ENCODE data around the gene RBMS2.

RBMS2 gene

DNA sequence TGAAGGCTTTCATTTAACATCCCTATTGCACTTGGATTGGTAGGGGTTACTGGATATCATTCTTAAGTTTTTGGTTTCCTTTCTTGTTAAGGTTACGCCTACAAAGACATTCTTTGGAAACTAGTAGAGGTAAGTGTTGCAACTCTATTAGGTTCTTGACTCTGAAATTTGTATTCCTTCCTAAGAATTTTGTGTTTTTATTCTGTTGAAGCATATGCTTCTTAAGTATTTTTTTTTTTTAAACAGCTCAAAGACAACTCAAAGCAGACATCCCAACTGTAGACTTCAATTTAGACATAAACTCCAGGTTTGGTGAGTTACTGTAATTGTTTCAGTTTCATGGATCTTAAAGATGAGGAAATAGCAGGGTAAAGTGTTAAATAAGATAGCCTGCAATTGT is 1.1 kb upstream of the RBMS2 start:
- Histone ChIP-seq H2AFZ (ENCODE audit: low read length) (no peak overlapping the region), H3K27ac (ENCODE audit: low read depth, low read length, poor library complexity, severe bottlenecking) (no peak overlapping the region), H3K79me2 (ENCODE audit: insufficient read depth, low read length) (no peaks in the 10 kb centered on the region), H3K36me3 (ENCODE audit: insufficient read depth, low read length) (no peaks in the 10 kb centered on the region), H3K9ac (ENCODE audit: low read length) (no peak overlapping the region), H3K4me1 (ENCODE audit: insufficient read depth, low read length, severe bottlenecking) (no peaks in the 10 kb centered on the region), H3K4me3 (ENCODE audit: low read depth, low read length, poor library complexity, severe bottlenecking) (no peak overlapping the region), H4K20me1 (ENCODE audit: insufficient read depth, low read length) (no peaks in the 10 kb centered on the region), H3K4me2 (ENCODE audit: low read length) (no peak overlapping the region), H3F3A (ENCODE audit: insufficient read depth, low read length) (no peaks in the 10 kb centered on the region), H3K9me3 (ENCODE audit: low read length) (no peaks in the 10 kb centered on the region), H3K9me2 (ENCODE audit: low read depth, low read length) (no peaks in the 10 kb centered on the region), H3K27me3 (ENCODE audit: insufficient read depth, low read length) (no peaks in the 10 kb centered on the region)
- TF ChIP-seq EZH2 (IDR thresholded peaks at IDR 0.05; ENCODE audit: borderline replicate concordance, low read length) (no peak), CTCF (IDR thresholded peaks at IDR 0.05; ENCODE audit: low read length) (no peak)

- Histone ChIP-seq H3K4me2 (ENCODE audit: low read length) (no peak overlapping the region), H4K20me1 (ENCODE audit: insufficient read depth, low read length) (no peaks in the 10 kb centered on the region), H3K27me3 (ENCODE audit: insufficient read depth, low read length) (no peaks in the 10 kb centered on the region), H3K9me2 (ENCODE audit: low read depth, low read length) (no peaks in the 10 kb centered on the region), H3K36me3 (ENCODE audit: insufficient read depth, low read length) (no peaks in the 10 kb centered on the region), H2AFZ (ENCODE audit: low read length) (no peak overlapping the region), H3K9me3 (ENCODE audit: low read length) (no peaks in the 10 kb centered on the region), H3F3A (ENCODE audit: insufficient read depth, low read length) (no peaks in the 10 kb centered on the region), H3K9ac (ENCODE audit: low read length) (no peak overlapping the region), H3K4me1 (ENCODE audit: insufficient read depth, low read length, severe bottlenecking) (no peaks in the 10 kb centered on the region), H3K79me2 (ENCODE audit: insufficient read depth, low read length) (no peaks in the 10 kb centered on the region), H3K27ac (ENCODE audit: low read depth, low read length, poor library complexity, severe bottlenecking) (no peak overlapping the region), H3K4me3 (ENCODE audit: low read depth, low read length, poor library complexity, severe bottlenecking) (no peak overlapping the region)
- TF ChIP-seq EZH2 (IDR thresholded peaks at IDR 0.05; ENCODE audit: borderline replicate concordance, low read length) (no peak), CTCF (IDR thresholded peaks at IDR 0.05; ENCODE audit: low read length) (no peak)
Measured at GRCh38 chr12:56521209-56521589, 421 bp upstream of the RBMS2 start.

DNA sequence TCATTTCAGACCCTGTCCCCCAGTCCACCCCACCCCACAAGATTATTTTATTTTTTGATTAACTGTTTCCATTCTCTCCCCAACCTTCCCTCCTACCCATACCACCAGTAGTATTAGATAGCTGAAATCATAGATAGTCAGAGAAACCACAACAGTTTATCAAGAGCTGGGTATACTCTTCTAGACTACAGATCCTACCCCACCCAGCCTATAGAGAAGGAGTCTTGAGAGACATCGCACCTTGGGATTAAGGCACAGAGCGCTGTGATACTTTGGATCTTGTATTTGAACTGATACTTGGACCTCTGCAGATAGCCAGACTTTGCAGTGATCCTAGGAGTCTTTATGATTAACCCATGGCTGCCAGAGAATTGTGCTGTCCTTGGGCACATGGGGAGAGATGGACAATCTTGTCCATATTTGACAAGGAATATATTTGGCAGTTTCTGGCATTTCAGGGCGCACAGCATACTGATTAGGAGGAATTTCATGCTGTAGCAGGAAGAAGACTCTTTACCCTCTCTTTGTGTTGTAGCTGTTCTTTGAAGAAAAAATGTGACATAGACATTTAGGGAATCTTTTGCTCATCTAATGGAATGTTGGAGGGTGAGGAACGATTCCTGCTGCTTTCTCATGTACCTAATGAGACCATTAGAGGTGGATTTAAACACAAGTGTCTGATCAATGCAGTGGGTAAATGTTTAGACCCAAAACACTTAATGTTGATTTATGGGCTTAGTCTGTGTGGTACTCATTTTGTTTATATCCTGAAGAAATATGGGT is 982 bp downstream of the RBMS2 start:
- Histone ChIP-seq H3K4me1 (ENCODE audit: insufficient read depth, low read length, severe bottlenecking) (no peaks in the 10 kb centered on the region), H3K9me3 (ENCODE audit: low read length) (no peaks in the 10 kb centered on the region), H3K9me2 (ENCODE audit: low read depth, low read length) (no peaks in the 10 kb centered on the region), H3K36me3 (ENCODE audit: insufficient read depth, low read length) (no peaks in the 10 kb centered on the region), H4K20me1 (ENCODE audit: insufficient read depth, low read length) (no peaks in the 10 kb centered on the region), H3F3A (ENCODE audit: insufficient read depth, low read length) (no peaks in the 10 kb centered on the region), H3K79me2 (ENCODE audit: insufficient read depth, low read length) (no peaks in the 10 kb centered on the region), H3K9ac (ENCODE audit: low read length) (no peak overlapping the region), H2AFZ (ENCODE audit: low read length) (no peak overlapping the region), H3K4me3 (ENCODE audit: low read depth, low read length, poor library complexity, severe bottlenecking) (no peak overlapping the region), H3K27ac (ENCODE audit: low read depth, low read length, poor library complexity, severe bottlenecking) (no peak overlapping the region), H3K4me2 (ENCODE audit: low read length) (no peak overlapping the region), H3K27me3 (ENCODE audit: insufficient read depth, low read length) (no peaks in the 10 kb centered on the region)
- TF ChIP-seq EZH2 (IDR thresholded peaks at IDR 0.05; ENCODE audit: borderline replicate concordance, low read length), result no peak
- no peak for TF ChIP-seq CTCF (IDR thresholded peaks at IDR 0.05; ENCODE audit: low read length)
